K562 (cell line): ENCODE measurements around the gene AHSG. TPM values are rescaled to one million over a fixed set of nuclear protein-coding genes. Genes with fewer than 3 reads are reported as not detected.

Experiments used
- ATAC-seq: fragments of 200-7000 bp; cut with Tn5 transposase; 3 replicates; pipeline ENCODE4 v1.9.1; 2020; ENCODE audit warnings: moderate library complexity
- BruUV-seq: library from RNA; stranded (reverse); fragments of 400-500 nt; replicated peaks from 2 replicates; lab custom pipeline; 2021; lab: Mats Ljungman, UMichigan
- CTCF ChIA-PET: fragments of 300-600 bp; formaldehyde crosslinking; extraction: SDS; loops from one replicate; lab custom pipeline; 2021; ENCODE audit warnings: low intra/inter-chr PET ratio; lab: Yijun Ruan, JAX
- POLR2A ChIA-PET: fragments of 300-600, 350-650 bp; sonication (Branson Sonifier 250); formaldehyde crosslinking; extraction: SDS; loops from one replicate; lab custom pipeline; 2021; ENCODE audit warnings: antibody characterized with exemption, inconsistent platforms; lab: Yijun Ruan, JAX
- DNase-seq, 4 experiments: peaks; one replicate each; pipeline versions ENCODE4 v3.0.0 to v3.0.0-alpha.2; 2011 to 2018; ENCODE audit warnings: low spot score in 3 of 4, mixed read lengths in 3 of 4; ENCODE audit errors: extremely low read depth in 1 of 4
- FAIRE-seq: peaks from 2 replicates; lab custom pipeline; 2011; peaks lifted over from hg19 to GRCh38; lab: Jason Lieb, UNC
- H2AFZ ChIP-seq: 2 replicates; pipeline ENCODE4 v1.6.0; 2011; ENCODE audit warnings: low read depth, low read length, control low read depth, inconsistent platforms
- H3K27ac ChIP-seq: fragments of 200-600 bp; 3 replicates; pipeline ENCODE4 v1.8.0; 2011; ENCODE audit warnings: low read depth, mild to moderate bottlenecking, control low read depth, inconsistent platforms, low read length, moderate library complexity, mixed read lengths; ENCODE audit errors: extremely low read depth
- H3K27me3 ChIP-seq, 2 experiments: fragments of 300-600 bp in 1 of 2; 2 replicates in 1 of 2; 3 replicates in 1 of 2; pipeline versions ENCODE4 v1.6.0 to v1.8.0; 2011; ENCODE audit warnings: inconsistent platforms in 2 of 2, low read length in 2 of 2, mild to moderate bottlenecking in 1 of 2, mixed read lengths in 1 of 2, moderate library complexity in 1 of 2; ENCODE audit not compliant: control insufficient read depth in 2 of 2, insufficient read depth in 2 of 2
- H3K36me3 ChIP-seq: fragments of 300-600 bp; 3 replicates; pipeline ENCODE4 v1.8.0; 2011; ENCODE audit warnings: mild to moderate bottlenecking, low read length, inconsistent platforms; ENCODE audit not compliant: control insufficient read depth, insufficient read depth
- H3K4me1 ChIP-seq, 2 experiments: fragments of 200-600 bp in 1 of 2; replicated peaks in 1 of 2; 2 replicates in 1 of 2; 3 replicates in 1 of 2; pipeline versions ENCODE4 v1.5.1 to v1.8.0; 2011; ENCODE audit warnings: inconsistent platforms in 2 of 2, low read length in 2 of 2, mild to moderate bottlenecking in 1 of 2, mixed read lengths in 1 of 2, moderate library complexity in 1 of 2; ENCODE audit not compliant: control insufficient read depth in 2 of 2, insufficient read depth in 2 of 2
- H3K4me2 ChIP-seq: 2 replicates; pipeline ENCODE4 v1.6.1; 2011; ENCODE audit warnings: low read length, control low read depth, inconsistent platforms, mixed read lengths; ENCODE audit not compliant: insufficient read depth
- H3K4me3 ChIP-seq: fragments of 200-600 bp; sonication (generic), shearing (Covaris generic); 2 replicates; pipeline ENCODE4 v1.5.1; 2016; ENCODE audit warnings: control low read depth, inconsistent platforms
- H3K79me2 ChIP-seq: fragments of 200-600 bp; 3 replicates; pipeline ENCODE4 v1.8.0; 2011; ENCODE audit warnings: low read length, inconsistent platforms; ENCODE audit not compliant: control insufficient read depth, insufficient read depth
- H3K9ac ChIP-seq, 2 experiments: 2 replicates each; pipeline versions ENCODE4 v1.6.0 to v1.6.1; 2011; ENCODE audit warnings: low read depth in 2 of 2, low read length in 2 of 2, control low read depth in 1 of 2, inconsistent platforms in 1 of 2, mild to moderate bottlenecking in 1 of 2, mixed read lengths in 1 of 2; ENCODE audit not compliant: insufficient read depth in 1 of 2
- H3K9me1 ChIP-seq: one replicate; pipeline ENCODE4 v1.6.0; 2011; ENCODE audit warnings: inconsistent platforms, mild to moderate bottlenecking, low read length, moderate library complexity; ENCODE audit not compliant: control insufficient read depth, insufficient read depth
- H3K9me3 ChIP-seq: replicated peaks from 2 replicates; pipeline ENCODE4 v1.5.1; 2011; ENCODE audit warnings: low read depth, low read length, inconsistent platforms; ENCODE audit not compliant: control insufficient read depth, insufficient read depth
- H4K20me1 ChIP-seq: replicated peaks from 2 replicates; pipeline ENCODE4 v1.6.1; 2011; ENCODE audit warnings: low read length, inconsistent platforms, mixed read lengths; ENCODE audit not compliant: control insufficient read depth, insufficient read depth
- AFF4 ChIP-seq: sonication (generic); formaldehyde crosslinking; IDR thresholded peaks from 2 replicates; pipeline ENCODE4 v1.8.0; 2023; ENCODE audit warnings: mild to moderate bottlenecking, missing genetic modification reagents
- FOXA1 ChIP-seq: fragments of 450-650 bp; IDR thresholded peaks from 2 replicates; pipeline ENCODE4 v1.6.1; 2016; ENCODE audit warnings: mild to moderate bottlenecking, borderline replicate concordance
- MCM3 ChIP-seq: fragments of 450-650 bp; IDR thresholded peaks from 2 replicates; pipeline ENCODE4 v1.6.1; 2016
- MTA2 ChIP-seq: fragments of 450-650 bp; IDR thresholded peaks from 2 replicates; pipeline ENCODE4 v1.6.1; 2016; ENCODE audit warnings: low read depth
- NCOA6 ChIP-seq: fragments of 450-650 bp; IDR thresholded peaks from 2 replicates; pipeline ENCODE4 v1.6.1; 2017; ENCODE audit warnings: mild to moderate bottlenecking
- SLC30A9 ChIP-seq: fragments of 250-450 bp; sonication (Bioruptor Pico); IDR thresholded peaks from 2 replicates; pipeline ENCODE4 v1.8.0; 2022; ENCODE audit warnings: mild to moderate bottlenecking, moderate library complexity
- WGBS: fragments of 100-300 bp; shearing (Covaris generic); methylation state at CpG from one replicate; pipeline ENCODE4 v1.1.6; 2016; ENCODE audit warnings: low coverage, mixed read lengths; ENCODE audit not compliant: insufficient coverage; ENCODE audit errors: missing lambda C conversion rate; 5-methylcytosine and 5-hydroxymethylcytosine counted together
- in situ Hi-C: fragments of 300-500 bp; cut with MboI; formaldehyde crosslinking; loops from 4 replicates; pipeline ENCODE4 v1.15.0; 2018; ENCODE audit warnings: inconsistent platforms, mixed read lengths
- intact Hi-C: fragments of 100-400 bp; cut with micrococcal nuclease; formaldehyde crosslinking; loops from 2 replicates; pipeline ENCODE4 v1.14.2; 2022
- polyA plus RNA-seq, 8 experiments: library from polyadenylated mRNA; depleted of rRNA in 4 of 8; stranded (reverse) in 5 of 8; unstranded in 3 of 8; fragments of >200 nt; fragmentation: Nextera tagmentation in 2 of 8; fragmentation: Illumina TruSeq in 1 of 8; extraction: Ambion mirVana in 2 of 8; extraction: Trizol in 1 of 8; gene quantifications; 2 replicates each; pipeline versions ENCODE4 v1.2.1 to v1.2.3, GENCODE V29; 2011 to 2014; ENCODE audit warnings: inconsistent platforms in 1 of 8, missing spikeins in 1 of 8
- total RNA-seq, 7 experiments: library from RNA; depleted of rRNA in 6 of 7; stranded (reverse); fragments of >200 nt in 6 of 7; fragmentation: Illumina TruSeq in 2 of 7; extraction: Trizol in 2 of 7; gene quantifications; 2 replicates each; pipeline versions ENCODE4 v1.2.1 to v1.2.3, GENCODE V29; 2011 to 2021; ENCODE audit warnings: low replicate concordance in 1 of 7

AHSG gene
- total and polyA plus RNA-seq, 9 of the 15 experiments (the other 6 are each of a cell fraction or from before 2014, with no cell fraction given) = 0.69 TPM; not detected in 8

DNA sequence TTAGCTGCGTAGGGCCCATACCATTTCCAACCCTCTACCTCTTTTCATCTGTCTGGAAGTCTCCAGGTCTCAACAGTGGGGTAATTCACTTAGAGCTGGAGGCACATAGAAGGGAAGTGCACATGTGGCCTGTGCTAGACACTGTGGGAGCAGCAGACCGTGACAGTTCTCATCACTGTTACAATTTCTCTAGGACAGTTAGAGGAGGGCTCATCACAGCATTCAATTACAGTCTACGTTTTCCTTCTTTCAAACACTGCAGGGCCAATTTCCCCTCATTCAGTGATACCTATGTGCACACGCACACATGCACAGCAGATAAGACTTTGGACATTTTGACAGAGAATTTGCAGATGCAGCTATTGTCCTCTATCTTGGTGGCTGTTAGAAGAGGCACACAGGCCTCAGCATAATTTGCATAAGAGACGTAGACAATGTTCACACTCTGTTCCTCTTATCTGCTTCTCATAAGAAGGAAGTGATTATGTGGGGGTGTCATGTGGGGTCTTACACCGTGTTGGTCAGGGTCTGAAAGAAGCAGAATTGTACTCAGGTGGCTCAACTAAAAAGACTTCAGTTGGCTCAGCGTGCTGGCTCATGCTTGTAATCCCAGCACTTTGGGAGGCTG lies 40.3 kb downstream of the AHSG start:
- POLR2A ChIA-PET = interaction anchor here (1.5 to 2.2 kb wide), 3 partner anchors 10 to 131 kb away, joined by 6 to 7 read pairs (median 7); no protein-coding TSS in a partner anchor
- Histone ChIP-seq H3K27ac (no peak overlapping the region), H3K4me3 (no peak overlapping the region), H3K36me3 (no peaks in the 10 kb centered on the region), H3K4me1 (no peaks in the 10 kb centered on the region), H3K9me3 (no peaks in the 10 kb centered on the region), H4K20me1 (no peaks in the 10 kb centered on the region), H2AFZ (no peak overlapping the region), H3K27me3 (peaks cover 11 to 41% of the 10 kb centered on the region in 2 experiments), H3K79me2 (no peaks in the 10 kb centered on the region), H3K9me1 (no peaks in the 10 kb centered on the region), H3K4me2 (no peak overlapping the region), H3K9ac (no peak overlapping the region)
- FAIRE-seq = no peak
- in situ Hi-C loops (no loop called here), intact Hi-C loops (no loop called here)
- TF ChIP-seq MTA2 = no peak
- no peak for TF ChIP-seq NCOA6
- no peak for TF ChIP-seq SLC30A9 (CRISPR knock-in tag)
- TF ChIP-seq MCM3 = no peak
- TF ChIP-seq FOXA1 = no peak
- no peak for TF ChIP-seq AFF4 (CRISPR knock-in tag)
- no peak for ATAC-seq
- CTCF ChIA-PET = no interaction called here
- BruUV-seq = no TSS peak
- 6% methylated on average over 7 of the region's 7 CpGs for WGBS
- DNase-seq = no peak
